Measurements from ENCODE around the gene AHCYL2.

DNA sequence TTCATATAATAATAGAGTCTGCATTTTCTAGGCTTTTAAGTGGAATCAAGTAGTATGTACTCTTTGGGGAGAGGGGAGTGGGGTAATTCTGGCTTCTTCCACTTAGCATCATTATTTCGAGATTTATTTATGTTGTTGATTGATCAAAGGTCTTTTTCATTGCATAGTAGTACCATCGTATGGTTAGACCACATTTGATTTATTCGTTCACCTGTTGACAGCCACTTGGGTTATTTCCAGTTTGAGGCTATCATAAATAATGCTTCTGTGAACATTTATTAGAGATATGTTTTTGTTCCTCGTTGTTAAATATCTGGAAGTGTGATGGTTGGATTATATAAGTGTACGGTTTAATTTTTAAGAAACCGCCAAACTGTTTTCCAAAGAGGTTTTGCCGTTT, 52.8 kb downstream of the AHCYL2 start:
- TF ChIP-seq, protein P1, sequence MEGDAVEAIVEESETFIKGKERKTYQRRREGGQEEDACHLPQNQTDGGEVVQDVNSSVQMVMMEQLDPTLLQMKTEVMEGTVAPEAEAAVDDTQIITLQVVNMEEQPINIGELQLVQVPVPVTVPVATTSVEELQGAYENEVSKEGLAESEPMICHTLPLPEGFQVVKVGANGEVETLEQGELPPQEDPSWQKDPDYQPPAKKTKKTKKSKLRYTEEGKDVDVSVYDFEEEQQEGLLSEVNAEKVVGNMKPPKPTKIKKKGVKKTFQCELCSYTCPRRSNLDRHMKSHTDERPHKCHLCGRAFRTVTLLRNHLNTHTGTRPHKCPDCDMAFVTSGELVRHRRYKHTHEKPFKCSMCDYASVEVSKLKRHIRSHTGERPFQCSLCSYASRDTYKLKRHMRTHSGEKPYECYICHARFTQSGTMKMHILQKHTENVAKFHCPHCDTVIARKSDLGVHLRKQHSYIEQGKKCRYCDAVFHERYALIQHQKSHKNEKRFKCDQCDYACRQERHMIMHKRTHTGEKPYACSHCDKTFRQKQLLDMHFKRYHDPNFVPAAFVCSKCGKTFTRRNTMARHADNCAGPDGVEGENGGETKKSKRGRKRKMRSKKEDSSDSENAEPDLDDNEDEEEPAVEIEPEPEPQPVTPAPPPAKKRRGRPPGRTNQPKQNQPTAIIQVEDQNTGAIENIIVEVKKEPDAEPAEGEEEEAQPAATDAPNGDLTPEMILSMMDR (conservative IDR thresholded peaks at IDR 0.05; ENCODE audit: low read length) = no peak
- no peak for TF ChIP-seq EZH2phosphoT487 (IDR thresholded peaks at IDR 0.05; ENCODE audit: borderline replicate concordance, low read depth, low read length)

All from OCI-LY7 (cell line).